SU-DHL-6 (cell line): Measurements from ENCODE around the gene NOP53.
"Not testable (repeated sequence)": the region's sequence is repeated elsewhere in the genome, so short reads cannot be mapped to it uniquely, and the experiment has no call there.

Experiments
- H2AFZ ChIP-seq: fragments of 200-600 bp; sonication (generic); 2 replicates; pipeline ENCODE4 v1.6.1; 2014; ENCODE audit warnings: low read depth, mild to moderate bottlenecking, moderate library complexity, mixed read lengths, antibody characterized with exemption, low read length; ENCODE audit not compliant: severe bottlenecking
- H3F3A ChIP-seq: fragments of 200-600 bp; shearing (Covaris generic); 2 replicates; pipeline ENCODE4 v1.6.0; 2016; ENCODE audit warnings: antibody characterized with exemption, mild to moderate bottlenecking; ENCODE audit not compliant: insufficient read depth
- H3K27ac ChIP-seq: fragments of 200-600 bp; sonication (generic); 2 replicates; pipeline ENCODE4 v1.5.1; 2016; ENCODE audit warnings: low read depth, mild to moderate bottlenecking, low read length, moderate library complexity, mixed read lengths
- H3K27me3 ChIP-seq: fragments of 200-600 bp; sonication (generic), shearing (Covaris generic); 2 replicates; pipeline ENCODE4 v1.6.0; 2014; ENCODE audit warnings: mild to moderate bottlenecking, low read length
- H3K36me3 ChIP-seq: fragments of 200-600 bp; sonication (generic); 2 replicates; pipeline ENCODE4 v1.6.1; 2014; ENCODE audit warnings: mild to moderate bottlenecking, low read length, mixed read lengths
- H3K4me2 ChIP-seq: fragments of 300-600, 200-600 bp; shearing (Covaris generic), sonication (generic); 2 replicates; pipeline ENCODE4 v1.6.0; 2014; ENCODE audit warnings: low read length, low read depth, mild to moderate bottlenecking; ENCODE audit not compliant: poor library complexity, severe bottlenecking
- H3K4me3 ChIP-seq: fragments of 200-600 bp; sonication (generic); 2 replicates; pipeline ENCODE4 v1.5.1; 2014; ENCODE audit warnings: antibody characterized with exemption, low read length, mild to moderate bottlenecking, mixed read lengths; ENCODE audit not compliant: insufficient read depth, poor library complexity, severe bottlenecking
- H3K79me2 ChIP-seq: fragments of 200-600 bp; sonication (generic); 2 replicates; pipeline ENCODE4 v1.6.1; 2014; ENCODE audit warnings: mild to moderate bottlenecking, low read length, moderate library complexity; ENCODE audit not compliant: insufficient read depth
- H3K9ac ChIP-seq: fragments of 200-600 bp; sonication (generic); 2 replicates; pipeline ENCODE4 v1.7.0; 2014; ENCODE audit warnings: mild to moderate bottlenecking, low read length
- H3K9me2 ChIP-seq: fragments of 200-600 bp; sonication (generic); replicated peaks from 2 replicates; pipeline ENCODE4 v1.6.1; 2014; ENCODE audit warnings: low read length; ENCODE audit not compliant: insufficient read depth
- H3K9me3 ChIP-seq: fragments of 200-600 bp; sonication (generic); 2 replicates; pipeline ENCODE4 v1.6.1; 2014; ENCODE audit warnings: low read length, mixed read lengths; ENCODE audit not compliant: insufficient read depth
- H4K20me1 ChIP-seq: fragments of 200-600 bp; sonication (generic); 2 replicates; pipeline ENCODE4 v1.6.1; 2014; ENCODE audit warnings: low read depth, mild to moderate bottlenecking, antibody characterized with exemption, low read length, moderate library complexity, mixed read lengths
- EZH2phosphoT487 ChIP-seq: fragments of 200-600 bp; sonication (generic), shearing (Covaris generic); conservative IDR thresholded peaks from 2 replicates; pipeline ENCODE4 v1.6.1; 2018; ENCODE audit warnings: mild to moderate bottlenecking, antibody characterized with exemption, low read length, moderate library complexity, mixed read lengths
- TF ChIP-seq, protein P1 (sequence below): fragments of 200-600 bp; sonication (generic); IDR thresholded peaks from one replicate; pipeline ENCODE4 v1.5.1; 2017; ENCODE audit warnings: antibody characterized with exemption, mild to moderate bottlenecking, low read length, moderate library complexity; ENCODE audit not compliant: insufficient read depth, poor library complexity, severe bottlenecking

Gene NOP53

DNA sequence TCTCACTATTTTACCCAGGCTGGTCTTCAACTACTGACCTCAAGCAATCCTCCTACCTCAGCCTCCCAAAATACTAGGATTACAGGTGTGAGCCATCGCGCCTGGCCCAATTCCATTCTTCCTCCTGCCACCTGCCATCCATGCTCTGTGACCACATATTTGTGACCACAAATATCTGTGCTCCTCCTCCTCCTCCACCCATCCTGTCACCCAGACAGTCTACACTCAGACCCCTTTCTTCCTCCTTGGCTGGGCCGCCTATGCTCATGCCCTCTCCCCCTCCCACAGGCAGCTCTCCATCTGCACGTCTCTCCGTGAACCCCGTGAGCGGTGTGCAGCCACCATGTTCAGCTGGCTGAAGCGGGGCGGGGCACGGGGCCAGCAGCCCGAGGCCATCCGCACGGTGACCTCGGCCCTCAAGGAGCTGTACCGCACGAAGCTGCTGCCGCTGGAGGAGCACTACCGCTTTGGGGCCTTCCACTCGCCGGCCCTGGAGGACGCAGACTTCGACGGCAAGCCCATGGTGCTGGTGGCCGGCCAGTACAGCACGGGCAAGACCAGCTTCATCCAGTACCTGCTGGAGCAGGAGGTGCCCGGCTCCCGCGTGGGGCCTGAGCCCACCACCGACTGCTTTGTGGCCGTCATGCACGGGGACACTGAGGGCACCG, 28.9 kb upstream of the NOP53 start:
- no peak overlapping the region for H3K27ac ChIP-seq
- H2AFZ ChIP-seq, result no peak overlapping the region
- no peak overlapping the region for H3K4me3 ChIP-seq
- H3K27me3 ChIP-seq, result no peaks in the 10 kb centered on the region
- TF ChIP-seq, protein P1, sequence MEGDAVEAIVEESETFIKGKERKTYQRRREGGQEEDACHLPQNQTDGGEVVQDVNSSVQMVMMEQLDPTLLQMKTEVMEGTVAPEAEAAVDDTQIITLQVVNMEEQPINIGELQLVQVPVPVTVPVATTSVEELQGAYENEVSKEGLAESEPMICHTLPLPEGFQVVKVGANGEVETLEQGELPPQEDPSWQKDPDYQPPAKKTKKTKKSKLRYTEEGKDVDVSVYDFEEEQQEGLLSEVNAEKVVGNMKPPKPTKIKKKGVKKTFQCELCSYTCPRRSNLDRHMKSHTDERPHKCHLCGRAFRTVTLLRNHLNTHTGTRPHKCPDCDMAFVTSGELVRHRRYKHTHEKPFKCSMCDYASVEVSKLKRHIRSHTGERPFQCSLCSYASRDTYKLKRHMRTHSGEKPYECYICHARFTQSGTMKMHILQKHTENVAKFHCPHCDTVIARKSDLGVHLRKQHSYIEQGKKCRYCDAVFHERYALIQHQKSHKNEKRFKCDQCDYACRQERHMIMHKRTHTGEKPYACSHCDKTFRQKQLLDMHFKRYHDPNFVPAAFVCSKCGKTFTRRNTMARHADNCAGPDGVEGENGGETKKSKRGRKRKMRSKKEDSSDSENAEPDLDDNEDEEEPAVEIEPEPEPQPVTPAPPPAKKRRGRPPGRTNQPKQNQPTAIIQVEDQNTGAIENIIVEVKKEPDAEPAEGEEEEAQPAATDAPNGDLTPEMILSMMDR, result no peak
- no peak for TF ChIP-seq EZH2phosphoT487
- H3K79me2 ChIP-seq, result no peaks in the 10 kb centered on the region
- no peak overlapping the region for H3K4me2 ChIP-seq
- no peaks in the 10 kb centered on the region for H3K9me2 ChIP-seq
- H3K36me3 ChIP-seq, result no peaks in the 10 kb centered on the region
- no peaks in the 10 kb centered on the region for H3K9me3 ChIP-seq
- H3F3A ChIP-seq, result no peaks in the 10 kb centered on the region
- no peaks in the 10 kb centered on the region for H4K20me1 ChIP-seq
- H3K9ac ChIP-seq, result no peak overlapping the region

DNA sequence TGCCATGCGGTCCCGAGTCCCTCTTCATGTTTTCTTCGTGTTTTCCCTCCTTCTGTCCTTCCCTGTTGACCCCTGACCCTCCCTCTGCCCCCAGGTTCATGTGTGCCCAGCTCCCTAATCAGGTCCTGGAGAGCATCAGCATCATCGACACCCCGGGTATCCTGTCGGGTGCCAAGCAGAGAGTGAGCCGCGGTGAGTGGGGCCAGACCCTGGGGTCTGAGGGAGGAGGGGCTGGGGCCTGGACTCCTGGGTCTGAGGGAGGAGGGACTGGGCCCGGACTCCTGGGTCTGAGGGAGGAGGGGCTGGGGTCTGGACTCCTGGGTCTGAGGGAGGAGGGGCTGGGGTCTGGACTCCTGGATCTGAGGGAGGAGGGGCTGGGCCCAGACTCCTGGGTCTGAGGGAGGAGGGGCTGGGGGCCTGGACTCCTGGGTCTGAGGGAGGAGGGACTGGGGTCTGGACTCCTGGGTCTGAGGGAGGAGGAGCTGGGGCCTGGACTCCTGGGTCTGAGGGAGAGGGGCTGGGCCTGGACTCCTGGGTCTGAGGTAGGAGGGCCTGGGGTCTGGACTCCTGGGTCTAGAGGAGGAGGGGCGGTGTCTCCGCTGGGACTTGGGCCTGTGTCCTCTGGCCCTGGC, 26.8 kb upstream of the NOP53 start:
- H4K20me1 ChIP-seq, H2AFZ ChIP-seq, H3K27me3 ChIP-seq, H3K4me2 ChIP-seq, H3K9ac ChIP-seq, H3K4me3 ChIP-seq, H3K27ac ChIP-seq, H3K79me2 ChIP-seq, H3K36me3 ChIP-seq, H3K9me3 ChIP-seq, H3K9me2 ChIP-seq, H3F3A ChIP-seq: not testable (repeated sequence)

DNA sequence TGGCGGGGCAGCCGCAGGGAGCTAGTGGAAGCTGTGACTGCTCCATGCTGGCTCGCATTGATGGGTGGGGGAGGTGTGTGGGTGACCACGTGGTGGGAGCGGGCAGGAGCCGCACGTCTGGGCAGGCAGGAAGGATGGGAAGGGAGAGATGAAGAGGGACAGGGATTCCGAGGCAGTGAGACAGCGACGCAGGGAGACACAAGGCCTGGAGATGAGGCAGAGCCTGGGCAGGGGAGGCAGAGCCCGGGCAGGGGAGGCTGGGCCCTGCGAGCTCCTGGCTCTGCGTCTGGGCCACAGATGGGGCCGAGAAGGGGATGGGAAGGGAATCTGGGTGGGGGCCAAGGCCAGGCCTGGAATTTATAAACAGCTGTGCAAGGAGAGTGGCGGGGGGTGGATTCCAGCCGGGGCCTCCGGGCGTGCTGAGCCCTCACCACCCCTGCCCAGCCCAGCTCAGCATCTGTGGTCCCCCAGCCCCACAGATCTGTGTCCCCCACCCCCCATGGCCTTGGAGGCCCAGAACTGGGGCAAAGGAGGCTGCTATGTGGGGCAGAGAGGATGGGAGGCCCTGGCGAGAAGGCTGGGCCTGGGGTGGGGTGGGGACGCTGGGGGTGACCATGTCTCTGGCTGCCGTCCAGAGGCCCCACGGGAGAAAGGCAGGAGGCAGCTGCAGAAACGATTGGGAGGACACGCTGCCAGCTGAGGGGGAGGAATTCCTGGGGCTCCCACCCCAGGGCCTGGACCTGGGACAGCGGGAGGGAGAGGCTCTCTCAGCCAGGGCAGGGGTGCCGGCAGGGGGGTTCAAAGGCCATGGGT, 26.1 kb upstream of the NOP53 start:
- no peak overlapping the region for H3K4me3 ChIP-seq
- H3K4me2 ChIP-seq, result no peak overlapping the region
- TF ChIP-seq, protein P1, result no peak
- TF ChIP-seq EZH2phosphoT487, result no peak
- H3K27me3 ChIP-seq, result no peaks in the 10 kb centered on the region
- H3K27ac ChIP-seq, result no peak overlapping the region
- no peaks in the 10 kb centered on the region for H3K79me2 ChIP-seq
- H4K20me1 ChIP-seq, result no peaks in the 10 kb centered on the region
- H2AFZ ChIP-seq, result no peak overlapping the region
- no peaks in the 10 kb centered on the region for H3K9me3 ChIP-seq
- no peaks in the 10 kb centered on the region for H3K9me2 ChIP-seq
- H3F3A ChIP-seq, result no peaks in the 10 kb centered on the region
- no peaks in the 10 kb centered on the region for H3K36me3 ChIP-seq
- H3K9ac ChIP-seq, result no peak overlapping the region
